GM03348 (cell line): ENCODE results near the gene CEP131.
"Not testable (repeated sequence)": the region's sequence is repeated elsewhere in the genome, so short reads cannot be mapped to it uniquely, and the experiment has no call there.

ENCODE experiments used
- DNase-seq: peaks from one replicate; pipeline ENCODE4 v3.0.0; 2012; ENCODE audit warnings: low spot score

CEP131 gene

GRCh38 chr17:81238815-81239713, 16.3 kb upstream of the CEP131 start, which contains the start of the genes NDUFAF8 and TEPSIN:
NDUFAF8 (plus strand) TSS chr17:81239318; CDS start chr17:81239364, 46 bp downstream.
TEPSIN (minus strand) TSS chr17:81239055; CDS start chr17:81239033, 22 bp downstream.
- peak; percentile 100 for DNase-seq

DNA sequence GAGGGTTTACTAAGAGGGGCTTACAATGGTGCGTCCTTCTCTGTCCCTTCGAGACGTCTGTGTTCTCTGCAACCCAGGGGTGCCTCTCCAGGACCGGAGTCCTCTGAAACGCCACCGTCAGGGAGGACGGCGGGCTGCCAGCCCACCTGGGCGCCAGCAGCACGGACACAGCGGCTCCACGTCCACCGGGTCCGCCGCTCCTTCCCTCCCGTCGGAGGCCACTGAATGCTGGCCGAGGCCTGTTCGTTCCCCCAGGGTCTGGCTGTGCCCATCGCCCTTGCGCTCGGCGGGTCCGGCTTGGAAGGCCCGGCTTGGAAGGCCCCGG, 15.7 kb upstream of the CEP131 start:
- no peak for DNase-seq

GRCh38 chr17:81237591-81238489, 15.1 kb upstream of the CEP131 start:
- no peak for DNase-seq

DNA sequence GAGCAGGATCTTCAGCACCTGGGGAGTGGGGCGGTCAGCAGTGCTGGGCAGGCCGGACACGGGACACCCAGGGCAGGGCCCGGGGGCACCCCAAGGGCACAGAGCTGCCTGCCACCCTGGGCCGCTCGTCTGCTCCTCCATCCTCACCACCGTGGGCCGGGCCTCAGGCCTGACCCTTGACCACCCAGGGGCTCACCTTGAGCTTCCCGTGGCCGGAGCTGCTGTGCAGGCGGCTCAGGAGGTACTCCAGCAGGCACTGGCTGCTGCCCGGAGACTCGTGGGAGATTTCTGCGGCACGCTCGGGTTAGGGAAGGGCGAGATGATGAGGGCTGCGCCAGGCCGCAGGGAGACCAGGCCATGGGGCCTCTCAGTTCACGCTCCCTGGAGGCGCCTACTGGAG, 14.0 kb upstream of the CEP131 start:
- no peak for DNase-seq

GRCh38 chr17:81235822-81236740, 13.3 kb upstream of the CEP131 start:
- DNase-seq: no peak

- no peak for DNase-seq
These were observed 12.4 kb upstream of the CEP131 start for GRCh38 chr17:81234940-81235821.

GRCh38 chr17:81234506-81234855, 11.7 kb upstream of the CEP131 start:
- no peak for DNase-seq

DNA sequence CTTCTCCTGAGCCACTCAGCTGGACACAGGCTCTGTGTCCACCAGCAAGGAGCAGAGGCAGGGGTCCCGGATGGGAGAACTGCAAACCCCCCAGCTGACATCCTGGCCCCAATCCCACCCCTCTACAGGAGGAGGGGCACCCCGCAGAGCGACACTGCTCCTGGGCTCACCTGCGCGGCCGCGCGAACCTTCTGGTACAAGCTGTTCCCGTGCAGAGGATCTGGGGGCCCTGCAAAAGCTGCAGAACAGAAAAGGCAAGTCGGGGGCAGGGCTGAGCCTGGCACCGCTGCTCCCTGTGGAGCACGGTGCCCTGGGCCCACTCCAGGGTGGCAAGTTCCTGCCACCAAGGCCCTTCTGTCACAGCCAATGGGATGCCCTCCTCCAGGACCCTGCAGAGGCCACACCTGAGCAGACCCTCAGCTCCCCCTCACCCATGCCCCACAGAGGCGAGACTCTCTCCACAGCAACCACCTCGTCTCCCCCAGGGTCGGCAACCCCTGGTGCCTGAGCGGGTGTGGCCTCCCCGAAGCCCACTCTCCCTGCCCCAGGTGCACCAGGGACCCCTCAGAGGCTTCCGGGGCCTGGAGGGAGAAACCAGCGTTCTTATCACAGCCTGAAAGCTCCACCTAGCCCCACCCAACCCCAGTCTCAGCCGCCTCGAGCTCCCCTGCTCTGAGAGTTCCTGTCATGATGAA, 11.2 kb upstream of the CEP131 start:
- no peak for DNase-seq

DNA sequence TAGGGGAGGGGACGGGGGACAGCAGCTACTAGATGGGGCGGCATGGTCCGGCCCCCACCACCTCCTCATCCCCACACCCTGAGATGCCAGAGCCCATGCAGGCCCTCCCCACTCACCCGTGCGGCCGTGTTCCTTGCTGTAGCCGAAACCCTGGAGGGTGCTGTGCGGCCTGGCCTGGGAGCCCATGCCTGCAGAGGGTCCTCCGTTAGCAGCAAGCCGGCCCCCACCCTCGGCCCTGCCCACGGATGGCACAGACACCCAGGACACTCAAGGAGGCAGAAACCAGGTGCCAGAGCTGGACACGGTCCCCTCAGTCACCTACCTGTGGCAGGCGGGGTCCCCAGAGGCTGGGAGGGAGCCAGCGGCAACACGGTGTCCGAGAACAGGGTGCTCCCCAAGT, 10.6 kb upstream of the CEP131 start:
- DNase-seq: no peak

DNA sequence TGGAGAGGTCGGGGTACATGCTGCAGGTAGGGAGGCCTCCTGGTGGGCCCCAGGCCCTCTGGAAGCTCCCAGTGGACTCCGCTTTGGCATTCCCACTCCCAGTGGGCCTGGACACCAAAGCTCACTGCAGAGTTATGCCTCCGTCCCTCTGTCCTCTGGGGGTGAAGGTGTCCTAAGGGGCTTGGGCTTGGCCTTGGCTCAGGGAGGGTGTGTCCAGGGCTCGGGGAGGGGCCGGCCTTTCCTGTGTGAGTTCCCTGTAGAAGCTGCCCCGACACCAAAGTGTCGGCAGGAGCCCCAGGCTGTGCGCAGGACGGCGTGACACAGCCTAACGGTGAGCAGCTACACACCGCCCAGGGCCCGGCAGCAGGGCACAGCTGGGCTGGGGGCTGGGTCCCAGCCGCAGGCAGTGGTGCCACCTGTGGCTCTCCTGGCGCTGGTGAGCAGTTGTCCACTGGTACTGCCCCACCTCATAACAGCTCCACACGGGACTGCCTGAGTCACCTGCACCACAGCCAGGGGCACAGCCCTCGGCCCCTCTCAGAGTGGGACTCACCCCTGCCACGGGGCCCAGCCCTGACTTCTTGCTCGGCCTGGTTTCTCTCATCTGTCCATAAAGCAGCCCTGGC, 10.0 kb upstream of the CEP131 start:
- DNase-seq: no peak

- DNase-seq: no peak
These were observed 9.2 kb upstream of the CEP131 start for GRCh38 chr17:81231766-81232581.

DNA sequence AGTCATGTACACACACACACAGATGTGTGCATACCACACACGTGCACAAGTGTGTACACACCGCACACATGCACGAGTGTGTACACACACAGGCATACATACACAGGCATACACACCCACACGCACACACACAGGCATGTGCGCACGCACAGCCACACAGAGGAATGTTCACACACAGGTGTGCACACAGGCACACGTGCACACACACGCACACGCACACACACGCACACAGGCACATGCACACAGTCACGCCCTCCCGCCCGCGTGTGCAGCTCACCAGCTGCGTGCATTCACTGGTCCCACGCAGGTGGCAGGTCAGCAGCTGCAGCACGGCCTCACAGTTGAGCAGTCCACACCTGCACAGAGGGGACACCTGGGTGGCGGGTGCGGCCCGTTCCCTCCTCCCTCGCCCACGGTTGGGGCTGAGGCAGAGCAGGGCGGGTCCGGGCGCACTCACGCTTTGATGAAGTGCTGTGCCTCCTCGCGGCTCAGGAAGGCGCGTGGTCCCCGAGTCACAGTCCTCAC, 8.4 kb upstream of the CEP131 start:
- no peak for DNase-seq

DNA sequence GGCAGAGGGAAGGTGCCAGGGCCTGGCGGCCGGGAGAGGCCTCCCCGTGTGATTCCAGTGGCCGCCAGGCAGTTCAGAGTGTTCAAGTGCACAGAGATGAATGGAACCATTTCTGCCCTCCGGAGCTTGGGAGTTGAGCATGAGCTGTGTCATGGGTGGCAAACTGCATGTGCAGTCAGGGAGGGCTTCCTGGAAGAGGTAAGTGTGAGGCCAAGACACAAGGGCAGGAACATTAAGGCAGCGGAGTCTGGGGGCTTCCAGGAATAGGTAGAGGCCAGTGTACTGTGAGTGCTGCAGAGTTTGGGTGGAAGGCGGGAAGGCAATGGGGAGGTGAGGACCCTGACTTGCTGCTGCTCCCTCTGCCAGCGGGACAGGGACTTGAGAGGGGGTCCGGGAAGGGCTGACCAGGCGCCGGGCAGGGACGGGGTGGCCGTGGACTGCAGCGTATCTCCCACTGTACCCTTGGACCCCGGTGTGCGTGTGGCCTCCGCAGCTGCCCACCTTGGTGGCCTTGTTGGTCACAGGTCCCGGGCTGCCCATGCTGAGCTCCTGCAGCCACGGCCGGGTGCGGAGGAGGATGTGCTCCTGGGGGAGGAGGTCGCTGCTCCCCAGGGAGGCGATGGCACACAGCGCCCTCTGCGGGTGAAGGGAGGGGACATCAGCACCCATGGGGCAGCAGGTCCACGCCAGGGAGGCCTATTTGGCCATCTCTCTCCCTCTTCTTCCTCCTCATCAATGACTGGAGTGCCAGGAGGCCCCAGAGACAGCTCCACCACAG, 7.5 kb upstream of the CEP131 start:
- no peak for DNase-seq

GRCh38 chr17:81229666-81229920, 6.8 kb upstream of the CEP131 start:
- no peak for DNase-seq

GRCh38 chr17:81228834-81229665, 6.3 kb upstream of the CEP131 start:
- no peak for DNase-seq

DNA sequence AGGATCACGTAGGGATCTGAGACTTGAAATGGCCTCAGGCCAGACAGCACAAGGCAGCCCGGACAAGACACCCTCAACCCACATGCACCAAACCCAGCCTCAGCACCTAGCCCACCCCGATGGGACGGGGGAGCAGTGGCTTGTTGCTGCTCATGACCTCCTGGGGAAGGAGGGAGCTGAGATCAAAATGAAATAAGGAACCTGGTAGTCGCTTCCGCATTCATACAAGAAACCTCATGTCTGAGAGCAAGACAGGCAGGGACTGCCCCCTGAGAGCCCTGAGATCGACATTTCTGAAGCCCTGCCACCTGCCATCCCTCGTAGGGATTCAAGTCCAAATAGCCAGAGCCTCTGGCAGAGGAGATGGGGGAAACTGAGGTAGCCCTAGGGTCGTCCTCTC, 5.7 kb upstream of the CEP131 start:
- no peak for DNase-seq

DNA sequence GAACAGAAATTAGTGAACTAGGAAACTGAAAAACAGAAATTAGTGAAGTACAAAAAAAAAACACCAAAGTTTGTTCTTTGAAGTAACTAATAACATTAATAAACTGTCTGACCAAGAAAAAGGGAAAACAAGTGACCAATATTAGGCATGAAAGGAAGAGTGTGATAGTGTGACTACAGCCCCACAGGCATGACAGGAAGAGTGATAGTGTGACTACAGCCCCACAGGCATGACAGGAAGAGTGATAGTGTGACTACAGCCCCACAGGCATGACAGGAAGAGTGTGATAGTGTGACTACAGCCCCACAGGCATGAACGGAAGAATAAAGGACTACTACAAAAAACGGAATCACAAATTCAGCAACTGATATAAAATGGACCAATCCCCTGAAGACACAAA, 4.9 kb upstream of the CEP131 start:
- not testable (repeated sequence) for DNase-seq
